DND-41 (cell line): ENCODE data around the gene CD1B.

Experiments used
- ATAC-seq: fragments of 200-7000 bp; cut with Tn5 transposase; 3 replicates; pipeline ENCODE4 v1.9.1; 2021; ENCODE audit warnings: low read depth; ENCODE audit not compliant: insufficient read depth
- DNase-seq: peaks from one replicate; pipeline ENCODE4 v3.0.0-alpha.2; 2020
- H2AFZ ChIP-seq: 2 replicates; pipeline ENCODE4 v1.6.0; 2012; ENCODE audit warnings: low read depth, low read length
- H3K27ac ChIP-seq: 2 replicates; pipeline ENCODE4 v1.5.1; 2012; ENCODE audit warnings: low read length, inconsistent platforms
- H3K27me3 ChIP-seq: fragments of 200-600 bp; sonication (generic); 2 replicates; pipeline ENCODE4 v1.6.0; 2012; ENCODE audit warnings: low read length, mild to moderate bottlenecking, inconsistent platforms; ENCODE audit not compliant: insufficient read depth, poor library complexity
- H3K36me3 ChIP-seq: 2 replicates; pipeline ENCODE4 v1.5.1; 2012; ENCODE audit warnings: low read length, inconsistent platforms; ENCODE audit not compliant: insufficient read depth
- H3K4me1 ChIP-seq: 2 replicates; pipeline ENCODE4 v1.5.1; 2012; ENCODE audit warnings: mild to moderate bottlenecking, low read length; ENCODE audit not compliant: insufficient read depth
- H3K4me2 ChIP-seq: 2 replicates; pipeline ENCODE4 v1.6.0; 2012; ENCODE audit warnings: mild to moderate bottlenecking, moderate library complexity, low read length, inconsistent platforms; ENCODE audit not compliant: insufficient read depth
- H3K4me3 ChIP-seq, 2 experiments: fragments of 200-600 bp in 1 of 2; shearing (Covaris generic) in 1 of 2; 2 replicates each; pipeline ENCODE4 v1.5.1; 2012 to 2016; ENCODE audit warnings: inconsistent platforms in 2 of 2, low read length in 2 of 2, mild to moderate bottlenecking in 2 of 2, low read depth in 1 of 2, moderate library complexity in 1 of 2
- H3K79me2 ChIP-seq: 2 replicates; pipeline ENCODE4 v1.6.0; 2012; ENCODE audit warnings: low read length, inconsistent platforms; ENCODE audit not compliant: insufficient read depth
- H3K9ac ChIP-seq: 2 replicates; pipeline ENCODE4 v1.6.0; 2012; ENCODE audit warnings: low read depth, mild to moderate bottlenecking, inconsistent platforms, low read length, moderate library complexity
- H3K9me3 ChIP-seq: 2 replicates; pipeline ENCODE4 v1.5.1; 2012; ENCODE audit warnings: low read length, moderate library complexity, mild to moderate bottlenecking, inconsistent platforms; ENCODE audit not compliant: insufficient read depth, severe bottlenecking
- H4K20me1 ChIP-seq: 2 replicates; pipeline ENCODE4 v1.6.0; 2012; ENCODE audit warnings: low read length; ENCODE audit not compliant: insufficient read depth
- EZH2 ChIP-seq: IDR thresholded peaks from 3 replicates; pipeline ENCODE4 v1.6.1; 2012; ENCODE audit warnings: borderline replicate concordance, low read depth, mild to moderate bottlenecking, moderate library complexity, low read length, inconsistent platforms; ENCODE audit not compliant: severe bottlenecking
- TF ChIP-seq, protein P1 (sequence below): IDR thresholded peaks from 2 replicates; pipeline ENCODE4 v1.5.1; 2012; ENCODE audit warnings: borderline replicate concordance, low read length, moderate library complexity, mild to moderate bottlenecking; ENCODE audit not compliant: poor library complexity, severe bottlenecking; ENCODE audit errors: extremely low read depth

The CD1B gene

GRCh38 chr1:158357441-158357840, 26.1 kb upstream of the CD1B start:
- H3K9me3 ChIP-seq: no peaks in the 10 kb centered on the region

GRCh38 chr1:158356616-158357015, 25.3 kb upstream of the CD1B start:
- peaks cover 56% of the 10 kb centered on the region for H3K79me2 ChIP-seq

More at GRCh38 chr1:158357441-158357840, 26.1 kb upstream of the CD1B start:
- Histone ChIP-seq H3K4me2 (peak overlapping the region; percentile 72; the same call in 1 of the 2 replicates), H2AFZ (no peak overlapping the region), H3K4me1 (peaks cover 63% of the 10 kb centered on the region), H3K27me3 (no peaks in the 10 kb centered on the region), H3K4me3 (peak overlapping the region in 1 of 2 experiments; percentile 57; a peak in 1 of 4 replicates), H3K27ac (peak overlapping the region; percentile 93), H3K36me3 (peaks cover 10% of the 10 kb centered on the region; the same call in 1 of the 2 replicates), H4K20me1 (no peaks in the 10 kb centered on the region), H3K79me2 (peaks cover 55% of the 10 kb centered on the region), H3K9ac (peak overlapping the region; percentile 64)
- DNase-seq (no peak), ATAC-seq (no peak)
- TF ChIP-seq, protein P1, sequence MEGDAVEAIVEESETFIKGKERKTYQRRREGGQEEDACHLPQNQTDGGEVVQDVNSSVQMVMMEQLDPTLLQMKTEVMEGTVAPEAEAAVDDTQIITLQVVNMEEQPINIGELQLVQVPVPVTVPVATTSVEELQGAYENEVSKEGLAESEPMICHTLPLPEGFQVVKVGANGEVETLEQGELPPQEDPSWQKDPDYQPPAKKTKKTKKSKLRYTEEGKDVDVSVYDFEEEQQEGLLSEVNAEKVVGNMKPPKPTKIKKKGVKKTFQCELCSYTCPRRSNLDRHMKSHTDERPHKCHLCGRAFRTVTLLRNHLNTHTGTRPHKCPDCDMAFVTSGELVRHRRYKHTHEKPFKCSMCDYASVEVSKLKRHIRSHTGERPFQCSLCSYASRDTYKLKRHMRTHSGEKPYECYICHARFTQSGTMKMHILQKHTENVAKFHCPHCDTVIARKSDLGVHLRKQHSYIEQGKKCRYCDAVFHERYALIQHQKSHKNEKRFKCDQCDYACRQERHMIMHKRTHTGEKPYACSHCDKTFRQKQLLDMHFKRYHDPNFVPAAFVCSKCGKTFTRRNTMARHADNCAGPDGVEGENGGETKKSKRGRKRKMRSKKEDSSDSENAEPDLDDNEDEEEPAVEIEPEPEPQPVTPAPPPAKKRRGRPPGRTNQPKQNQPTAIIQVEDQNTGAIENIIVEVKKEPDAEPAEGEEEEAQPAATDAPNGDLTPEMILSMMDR: no peak
- TF ChIP-seq EZH2: no peak

GRCh38 chr1:158355773-158356285, 24.5 kb upstream of the CD1B start:
- peaks cover 10% of the 10 kb centered on the region; the same call in 1 of the 2 replicates for H3K36me3 ChIP-seq
- H3K27me3 ChIP-seq: no peaks in the 10 kb centered on the region
- H3K27ac ChIP-seq: peak overlapping the region; percentile 93
- H3K79me2 ChIP-seq: peaks cover 58% of the 10 kb centered on the region
- no peaks in the 10 kb centered on the region for H4K20me1 ChIP-seq
- peaks cover 58% of the 10 kb centered on the region for H3K4me1 ChIP-seq
- no peak for DNase-seq
- H3K9ac ChIP-seq: peak overlapping the region; percentile 64
- peak; percentile 11; the same call in 1 of the 3 replicates for ATAC-seq
- H2AFZ ChIP-seq: no peak overlapping the region
- TF ChIP-seq, protein P1: no peak
- TF ChIP-seq EZH2: no peak
- H3K4me2 ChIP-seq: peak overlapping the region; percentile 72
- H3K9me3 ChIP-seq: no peaks in the 10 kb centered on the region
- peak overlapping the region in 1 of 2 experiments; percentile 57; a peak in 3 of 4 replicates for H3K4me3 ChIP-seq

More at GRCh38 chr1:158356616-158357015, 25.3 kb upstream of the CD1B start:
- DNase-seq (no peak), ATAC-seq (no peak)
- peak overlapping the region in 1 of 2 experiments; percentile 57; a peak in 2 of 4 replicates for H3K4me3 ChIP-seq
- no peaks in the 10 kb centered on the region for H3K27me3 ChIP-seq
- H3K9me3 ChIP-seq: no peaks in the 10 kb centered on the region
- H4K20me1 ChIP-seq: no peaks in the 10 kb centered on the region
- H3K36me3 ChIP-seq: peaks cover 10% of the 10 kb centered on the region; the same call in 1 of the 2 replicates
- H3K9ac ChIP-seq: peak overlapping the region; percentile 64
- H3K27ac ChIP-seq: peak overlapping the region; percentile 93
- H3K4me1 ChIP-seq: peaks cover 58% of the 10 kb centered on the region
- peak overlapping the region; percentile 72; the same call in 1 of the 2 replicates for H3K4me2 ChIP-seq
- TF ChIP-seq, protein P1: no peak
- no peak overlapping the region for H2AFZ ChIP-seq
